Duodenal mucosa (tissue), 2 donors: ENCODE data around the gene IRF2BPL.

ENCODE experiments used
- H3K27ac ChIP-seq: one replicate; pipeline ENCODE4 v1.7.0; 2013; ENCODE audit warnings: low read depth, low read length
- H3K27me3 ChIP-seq, 2 donors: one replicate each; pipeline ENCODE4 v1.7.0; 2013; ENCODE audit warnings: low read length in 2 of 2, control low read depth in 1 of 2; ENCODE audit not compliant: insufficient read depth in 2 of 2, control insufficient read depth in 1 of 2
- H3K36me3 ChIP-seq, 2 donors: one replicate each; pipeline ENCODE4 v1.7.0; 2013; ENCODE audit warnings: low read length in 2 of 2, control low read depth in 1 of 2; ENCODE audit not compliant: insufficient read depth in 2 of 2, control insufficient read depth in 1 of 2
- H3K4me1 ChIP-seq, 2 donors: one replicate each; pipeline ENCODE4 v1.7.0; 2013; ENCODE audit warnings: low read length in 2 of 2, control low read depth in 1 of 2; ENCODE audit not compliant: insufficient read depth in 2 of 2, control insufficient read depth in 1 of 2
- H3K4me3 ChIP-seq, 2 donors: one replicate each; pipeline ENCODE4 v1.7.0; 2013; ENCODE audit warnings: low read length in 2 of 2, low read depth in 1 of 2
- H3K9ac ChIP-seq, 2 donors: one replicate each; pipeline ENCODE4 v1.7.0; 2013; ENCODE audit warnings: low read length in 2 of 2, low read depth in 1 of 2
- H3K9me3 ChIP-seq, 2 donors: one replicate each; pipeline ENCODE4 v1.7.0; 2013; ENCODE audit warnings: low read length in 2 of 2, control low read depth in 1 of 2; ENCODE audit not compliant: control insufficient read depth in 1 of 2

Gene IRF2BPL

GRCh38 chr14:77011245-77011644 is 17.3 kb downstream of the IRF2BPL start:
- Histone ChIP-seq H3K9me3 (no peaks in the 10 kb centered on the region), H3K4me3 (no peak overlapping the region), H3K27me3 (no peaks in the 10 kb centered on the region), H3K27ac (no peak overlapping the region), H3K4me1 (peaks cover 24 to 27% of the 10 kb centered on the region in 2 donors), H3K9ac (no peak overlapping the region), H3K36me3 (no peaks in the 10 kb centered on the region)

GRCh38 chr14:77009014-77009413 is 19.5 kb downstream of the IRF2BPL start:
- Histone ChIP-seq H3K27ac (no peak overlapping the region), H3K4me1 (peaks cover 27 to 32% of the 10 kb centered on the region in 2 donors), H3K4me3 (no peak overlapping the region), H3K36me3 (no peaks in the 10 kb centered on the region), H3K9ac (no peak overlapping the region), H3K9me3 (no peaks in the 10 kb centered on the region), H3K27me3 (no peaks in the 10 kb centered on the region)

GRCh38 chr14:77008541-77008940 is 20.0 kb downstream of the IRF2BPL start:
- Histone ChIP-seq H3K36me3 (no peaks in the 10 kb centered on the region), H3K27ac (no peak overlapping the region), H3K4me1 (peaks cover 27 to 33% of the 10 kb centered on the region in 2 donors), H3K27me3 (no peaks in the 10 kb centered on the region), H3K9me3 (no peaks in the 10 kb centered on the region), H3K9ac (no peak overlapping the region), H3K4me3 (no peak overlapping the region)

GRCh38 chr14:77007975-77008421 is 20.5 kb downstream of the IRF2BPL start:
- H3K9ac ChIP-seq, result no peak overlapping the region
- H3K4me1 ChIP-seq, result peaks cover 27 to 33% of the 10 kb centered on the region in 2 donors
- H3K27ac ChIP-seq, result no peak overlapping the region
- H3K4me3 ChIP-seq, result no peak overlapping the region
- H3K9me3 ChIP-seq, result no peaks in the 10 kb centered on the region
- no peaks in the 10 kb centered on the region for H3K27me3 ChIP-seq
- H3K36me3 ChIP-seq, result no peaks in the 10 kb centered on the region

GRCh38 chr14:77007183-77007974 is 21.1 kb downstream of the IRF2BPL start:
- no peak overlapping the region for H3K4me3 ChIP-seq
- no peak overlapping the region for H3K9ac ChIP-seq
- H3K4me1 ChIP-seq, result peaks cover 27 to 28% of the 10 kb centered on the region in 2 donors
- no peak overlapping the region for H3K27ac ChIP-seq
- H3K9me3 ChIP-seq, result no peaks in the 10 kb centered on the region
- H3K36me3 ChIP-seq, result no peaks in the 10 kb centered on the region
- H3K27me3 ChIP-seq, result no peaks in the 10 kb centered on the region

GRCh38 chr14:77006132-77006531 is 22.4 kb downstream of the IRF2BPL start:
- H3K9me3 ChIP-seq, result no peaks in the 10 kb centered on the region
- no peak overlapping the region for H3K27ac ChIP-seq
- H3K9ac ChIP-seq, result no peak overlapping the region
- no peaks in the 10 kb centered on the region for H3K36me3 ChIP-seq
- no peak overlapping the region for H3K4me3 ChIP-seq
- peaks cover 16 to 28% of the 10 kb centered on the region in 2 donors for H3K4me1 ChIP-seq
- no peaks in the 10 kb centered on the region for H3K27me3 ChIP-seq

- Histone ChIP-seq H3K9ac (no peak overlapping the region), H3K36me3 (no peaks in the 10 kb centered on the region), H3K27ac (no peak overlapping the region), H3K4me3 (no peak overlapping the region), H3K4me1 (peaks cover 15 to 24% of the 10 kb centered on the region in 2 donors), H3K27me3 (no peaks in the 10 kb centered on the region), H3K9me3 (no peaks in the 10 kb centered on the region)
These were observed 22.9 kb downstream of the IRF2BPL start for GRCh38 chr14:77005559-77005958.

GRCh38 chr14:77004711-77005460 is 23.6 kb downstream of the IRF2BPL start:
- no peaks in the 10 kb centered on the region for H3K36me3 ChIP-seq
- no peaks in the 10 kb centered on the region for H3K9me3 ChIP-seq
- no peak overlapping the region for H3K4me3 ChIP-seq
- no peak overlapping the region for H3K27ac ChIP-seq
- H3K9ac ChIP-seq, result no peak overlapping the region
- no peaks in the 10 kb centered on the region for H3K27me3 ChIP-seq
- peaks cover 18 to 24% of the 10 kb centered on the region in 2 donors for H3K4me1 ChIP-seq

- H3K9me3 ChIP-seq, result no peaks in the 10 kb centered on the region
- H3K27me3 ChIP-seq, result no peaks in the 10 kb centered on the region
- peaks cover 18 to 24% of the 10 kb centered on the region in 2 donors for H3K4me1 ChIP-seq
- no peaks in the 10 kb centered on the region for H3K36me3 ChIP-seq
- H3K9ac ChIP-seq, result no peak overlapping the region
- H3K4me3 ChIP-seq, result no peak overlapping the region
- no peak overlapping the region for H3K27ac ChIP-seq
These were observed 24.4 kb downstream of the IRF2BPL start for GRCh38 chr14:77003960-77004710.

- Histone ChIP-seq H3K9ac (no peak overlapping the region), H3K27me3 (no peaks in the 10 kb centered on the region), H3K9me3 (no peaks in the 10 kb centered on the region), H3K4me1 (peaks cover 17 to 20% of the 10 kb centered on the region in 2 donors), H3K36me3 (no peaks in the 10 kb centered on the region), H3K4me3 (no peak overlapping the region), H3K27ac (no peak overlapping the region)
These were observed 25.6 kb downstream of the IRF2BPL start for GRCh38 chr14:77002889-77003288.
